Peyer's patch (tissue), 4 donors: Measurements from ENCODE around the gene ARPC5L. TPM values are rescaled to one million over a fixed set of nuclear protein-coding genes. Genes with fewer than 3 reads are reported as not detected.
A peak's percentile ranks its signal among the peaks of the same experiment; 100 is the strongest.

Source experiments
- DNase-seq, 3 donors: peaks; one replicate each; pipeline ENCODE4 v3.0.0-alpha.2; 2017 to 2019
- H3K27ac ChIP-seq, 4 donors: fragments of 200-600 bp; sonication (generic); one replicate each; pipeline ENCODE4 v1.5.1; 2016 to 2019
- H3K27me3 ChIP-seq, 2 donors: fragments of 200-600 bp; sonication (generic); one replicate each; pipeline ENCODE4 v1.5.1; 2019
- H3K36me3 ChIP-seq, 3 donors: fragments of 200-600 bp; sonication (generic); one replicate each; pipeline ENCODE4 v1.5.1; 2016 to 2019
- H3K4me1 ChIP-seq, 4 donors: fragments of 200-600 bp; sonication (generic); one replicate each; pipeline ENCODE4 v1.5.1; 2016 to 2019
- H3K4me3 ChIP-seq, 4 donors: fragments of 200-600 bp; sonication (generic); 1 replicate in 3 of 4; 2 replicates in 1 of 4; pipeline ENCODE4 v1.5.1; 2016 to 2019; ENCODE audit warnings: mild to moderate bottlenecking in 1 of 4
- H3K9me3 ChIP-seq, 4 donors: fragments of 200-600 bp; sonication (generic); one replicate each; pipeline ENCODE4 v1.5.1; 2016 to 2019; ENCODE audit warnings: mild to moderate bottlenecking in 1 of 4
- POLR2A ChIP-seq, 2 donors: fragments of 450-650 bp; IDR thresholded peaks; one replicate each; pipeline ENCODE4 v1.5.1; 2017; ENCODE audit warnings: antibody characterized with exemption in 2 of 2, mild to moderate bottlenecking in 2 of 2, moderate library complexity in 2 of 2
- total RNA-seq, 4 donors: library from RNA; depleted of rRNA; stranded (reverse); fragments of >200 nt; gene quantifications; one replicate each; pipeline ENCODE4 v1.1.0, GENCODE V29; 2016
- TF ChIP-seq, protein P1 (sequence below), 6 experiments: fragments of 450-650 bp in 4 of 6; fragments of 200-600 bp in 2 of 6; sonication (generic) in 1 of 6; IDR thresholded peaks; one replicate each; pipeline ENCODE4 v1.5.1; 2017 to 2019; ENCODE audit warnings: antibody characterized with exemption in 6 of 6, mild to moderate bottlenecking in 3 of 6, moderate library complexity in 1 of 6

The ARPC5L gene
- total RNA-seq, 4 donors from 2014 or later: 15.7 to 23.5 (median 18.0) TPM

DNA sequence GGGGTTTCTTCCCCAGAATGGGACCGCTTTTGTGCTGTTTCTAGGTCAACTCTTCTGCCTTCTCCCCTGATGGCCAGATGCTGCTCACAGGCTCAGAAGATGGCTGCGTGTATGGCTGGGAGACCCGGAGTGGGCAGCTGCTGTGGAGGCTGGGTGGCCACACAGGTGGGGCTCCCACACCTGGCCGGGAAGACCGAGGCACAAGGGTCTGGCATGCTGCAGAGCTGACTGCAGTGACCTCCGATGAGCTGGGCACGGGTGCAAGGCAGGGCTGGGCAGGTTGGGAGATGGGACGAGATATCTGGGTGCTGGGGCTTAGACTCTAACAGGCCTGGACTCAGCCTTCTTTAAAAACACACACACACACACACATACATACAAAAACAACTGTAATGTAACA, 7.8 kb upstream of the ARPC5L start:
- no peak for DNase-seq
- Histone ChIP-seq H3K27me3 (no peaks in the 10 kb centered on the region), H3K27ac (no peak overlapping the region), H3K4me3 (no peak overlapping the region), H3K4me1 (peaks cover 0 to 16% (median 4%) of the 10 kb centered on the region in 4 donors), H3K9me3 (no peaks in the 10 kb centered on the region), H3K36me3 (peaks cover 0 to 22% (median 0%) of the 10 kb centered on the region in 3 donors)
- no peak for TF ChIP-seq POLR2A (IDR thresholded peaks at IDR 0.05)
- TF ChIP-seq, protein P1, sequence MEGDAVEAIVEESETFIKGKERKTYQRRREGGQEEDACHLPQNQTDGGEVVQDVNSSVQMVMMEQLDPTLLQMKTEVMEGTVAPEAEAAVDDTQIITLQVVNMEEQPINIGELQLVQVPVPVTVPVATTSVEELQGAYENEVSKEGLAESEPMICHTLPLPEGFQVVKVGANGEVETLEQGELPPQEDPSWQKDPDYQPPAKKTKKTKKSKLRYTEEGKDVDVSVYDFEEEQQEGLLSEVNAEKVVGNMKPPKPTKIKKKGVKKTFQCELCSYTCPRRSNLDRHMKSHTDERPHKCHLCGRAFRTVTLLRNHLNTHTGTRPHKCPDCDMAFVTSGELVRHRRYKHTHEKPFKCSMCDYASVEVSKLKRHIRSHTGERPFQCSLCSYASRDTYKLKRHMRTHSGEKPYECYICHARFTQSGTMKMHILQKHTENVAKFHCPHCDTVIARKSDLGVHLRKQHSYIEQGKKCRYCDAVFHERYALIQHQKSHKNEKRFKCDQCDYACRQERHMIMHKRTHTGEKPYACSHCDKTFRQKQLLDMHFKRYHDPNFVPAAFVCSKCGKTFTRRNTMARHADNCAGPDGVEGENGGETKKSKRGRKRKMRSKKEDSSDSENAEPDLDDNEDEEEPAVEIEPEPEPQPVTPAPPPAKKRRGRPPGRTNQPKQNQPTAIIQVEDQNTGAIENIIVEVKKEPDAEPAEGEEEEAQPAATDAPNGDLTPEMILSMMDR (IDR thresholded peaks at IDR 0.05): no peak

DNA sequence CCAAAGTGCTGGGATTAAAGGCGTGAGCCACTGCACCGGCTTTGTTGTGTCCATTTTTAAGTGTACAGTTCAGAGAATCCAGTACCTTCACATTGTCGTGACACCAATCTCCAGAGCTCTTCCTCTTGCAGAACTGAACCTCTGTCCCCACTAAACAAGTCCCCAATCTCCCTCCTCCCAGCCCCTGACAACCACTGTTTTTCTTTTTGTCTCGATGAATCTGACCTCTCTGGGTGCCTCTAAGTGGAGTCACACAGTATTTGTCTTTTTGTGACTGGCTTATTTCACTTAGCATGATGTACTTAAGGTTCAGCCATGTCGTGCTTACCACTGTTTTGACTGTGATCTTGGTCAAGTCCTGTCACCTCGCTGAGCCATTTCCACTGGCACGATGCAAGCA, 7.1 kb upstream of the ARPC5L start:
- Histone ChIP-seq H3K36me3 (peaks cover 0 to 29% (median 0%) of the 10 kb centered on the region in 3 donors), H3K4me1 (peaks cover 0 to 22% (median 4%) of the 10 kb centered on the region in 4 donors), H3K9me3 (no peaks in the 10 kb centered on the region), H3K4me3 (no peak overlapping the region), H3K27ac (no peak overlapping the region), H3K27me3 (no peaks in the 10 kb centered on the region)
- DNase-seq: no peak
- no peak for TF ChIP-seq POLR2A (IDR thresholded peaks at IDR 0.05)
- TF ChIP-seq, protein P1 (IDR thresholded peaks at IDR 0.05): no peak

DNA sequence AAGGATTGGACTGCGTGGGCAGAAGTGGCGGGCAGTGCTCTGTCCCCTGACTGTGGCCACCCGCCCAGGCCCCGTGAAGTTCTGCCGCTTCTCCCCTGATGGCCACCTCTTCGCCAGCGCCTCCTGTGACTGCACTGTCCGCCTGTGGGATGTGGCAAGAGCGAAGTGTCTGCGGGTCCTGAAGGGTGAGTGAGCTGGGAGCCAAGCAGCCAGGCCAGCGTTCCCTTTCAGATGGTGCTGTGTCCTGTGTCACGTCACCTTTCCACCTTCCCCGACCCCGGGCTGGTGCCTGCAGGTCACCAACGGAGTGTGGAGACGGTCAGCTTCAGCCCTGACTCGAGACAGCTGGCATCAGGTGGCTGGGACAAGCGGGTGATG, 6.4 kb upstream of the ARPC5L start:
- Histone ChIP-seq H3K27me3 (no peaks in the 10 kb centered on the region), H3K4me3 (no peak overlapping the region), H3K36me3 (peaks cover 0 to 35% (median 0%) of the 10 kb centered on the region in 3 donors), H3K27ac (no peak overlapping the region), H3K9me3 (no peaks in the 10 kb centered on the region), H3K4me1 (peaks cover 5 to 30% (median 6%) of the 10 kb centered on the region in 4 donors)
- TF ChIP-seq, protein P1 (IDR thresholded peaks at IDR 0.05): no peak
- TF ChIP-seq POLR2A (IDR thresholded peaks at IDR 0.05): no peak
- DNase-seq: no peak

DNA sequence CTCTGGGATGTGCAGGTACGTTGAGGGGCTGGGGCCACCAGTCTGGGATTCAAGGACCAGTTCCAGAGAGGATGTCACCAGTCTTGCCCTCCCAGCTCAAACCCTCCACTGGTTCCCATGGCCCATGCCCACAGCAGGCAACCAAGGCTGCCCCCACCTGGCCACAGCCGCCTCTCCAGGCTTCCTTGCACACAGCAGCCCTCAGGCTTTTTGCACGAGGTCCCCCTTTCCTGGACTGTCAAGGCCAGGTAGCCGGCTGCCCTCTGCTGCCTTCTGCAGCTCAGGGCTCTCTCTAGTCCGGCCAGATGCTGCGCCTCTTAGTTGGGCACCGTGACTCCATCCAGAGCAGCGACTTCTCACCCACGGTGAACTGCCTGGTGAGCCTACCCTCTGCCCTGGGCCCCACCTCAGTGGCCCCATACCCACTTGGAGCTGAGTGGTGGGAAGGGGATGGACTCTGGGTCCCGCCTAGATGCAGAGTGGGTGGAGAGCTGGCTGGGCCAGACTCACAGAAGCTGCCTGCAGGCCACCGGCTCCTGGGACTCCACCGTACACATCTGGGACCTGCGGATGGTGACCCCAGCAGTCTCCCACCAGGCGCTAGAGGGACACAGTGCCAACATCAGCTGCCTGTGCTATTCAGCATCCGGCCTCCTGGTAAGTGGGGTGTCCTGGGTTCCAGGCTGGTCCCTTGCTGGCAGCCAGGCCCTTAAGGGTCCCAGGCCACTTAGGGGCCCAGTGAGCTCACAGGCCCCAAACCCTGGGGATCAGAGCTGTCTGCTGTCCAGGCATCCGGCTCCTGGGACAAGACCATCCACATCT, 5.8 kb upstream of the ARPC5L start:
- H3K4me3 ChIP-seq: no peak overlapping the region
- no peaks in the 10 kb centered on the region for H3K27me3 ChIP-seq
- H3K9me3 ChIP-seq: no peaks in the 10 kb centered on the region
- peaks cover 0 to 35% (median 0%) of the 10 kb centered on the region in 3 donors for H3K36me3 ChIP-seq
- no peak overlapping the region for H3K27ac ChIP-seq
- TF ChIP-seq, protein P1 (IDR thresholded peaks at IDR 0.05): peak in 3 of 6 experiments; percentile 9 to 19 (median 12)
- no peak for TF ChIP-seq POLR2A (IDR thresholded peaks at IDR 0.05)
- no peak for DNase-seq
- H3K4me1 ChIP-seq: peaks cover 6 to 36% (median 11%) of the 10 kb centered on the region in 4 donors

DNA sequence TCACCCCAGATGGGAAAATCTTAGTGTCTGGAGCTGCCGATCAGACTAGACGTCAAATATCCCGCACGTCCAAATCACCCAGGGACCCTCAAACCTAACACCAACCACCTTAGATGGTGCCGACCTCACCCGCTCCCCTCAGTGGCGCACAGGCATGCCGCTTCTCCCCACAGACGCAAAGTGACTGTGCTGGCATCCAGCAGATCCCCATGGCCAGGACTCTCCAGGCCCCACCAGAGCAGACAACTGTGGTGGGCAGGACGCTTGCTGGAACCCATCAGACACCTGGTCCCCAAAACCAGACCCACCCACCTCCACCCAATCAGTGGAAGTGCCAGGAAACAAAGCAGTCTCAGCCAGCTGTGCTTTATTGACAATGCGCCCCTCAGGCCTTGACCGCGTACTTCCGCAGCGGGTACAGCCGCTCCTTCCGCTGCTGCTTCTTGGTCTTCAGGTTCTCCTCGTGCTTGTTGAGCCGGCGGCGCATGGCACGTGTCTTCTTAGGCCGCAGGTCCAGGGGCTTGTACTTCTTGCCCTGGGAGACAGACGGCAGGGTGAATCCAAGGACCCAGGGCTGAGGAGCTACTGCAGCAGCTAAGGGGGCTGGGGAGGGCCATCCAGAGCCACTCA, 4.3 kb upstream of the ARPC5L start:
- H3K27me3 ChIP-seq: no peaks in the 10 kb centered on the region
- no peaks in the 10 kb centered on the region for H3K9me3 ChIP-seq
- TF ChIP-seq, protein P1 (IDR thresholded peaks at IDR 0.05): no peak
- no peak for TF ChIP-seq POLR2A (IDR thresholded peaks at IDR 0.05)
- H3K4me1 ChIP-seq: peaks cover 6 to 33% (median 11%) of the 10 kb centered on the region in 4 donors
- H3K4me3 ChIP-seq: no peak overlapping the region
- no peak overlapping the region for H3K27ac ChIP-seq
- DNase-seq: no peak
- H3K36me3 ChIP-seq: peaks cover 0 to 35% (median 0%) of the 10 kb centered on the region in 3 donors
